Activated CD4-positive, alpha-beta T cell treated with anti-CD3 and anti-CD28 coated beads for 36 hours (primary cell): ENCODE results near the gene HDGFL2. TPM values are rescaled to one million over a fixed set of nuclear protein-coding genes. Genes with fewer than 3 reads are reported as not detected.
A peak's percentile ranks its signal among the peaks of the same experiment; 100 is the strongest.
"Not testable (repeated sequence)": the region's sequence is repeated elsewhere in the genome, so short reads cannot be mapped to it uniquely, and the experiment has no call there.

Experiments used
- ATAC-seq: fragments of 200-7000 bp; cut with Tn5 transposase; one replicate; pipeline ENCODE4 v1.10.0; 2021; ENCODE audit warnings: mild to moderate bottlenecking, moderate library complexity
- CTCF ChIA-PET: fragments of 350-600 bp; sonication (Branson Sonifier 250); formaldehyde crosslinking; loops from one replicate; lab custom pipeline; 2021; ENCODE audit warnings: antibody characterized with exemption; lab: Charles Lee
- POLR2A ChIA-PET: fragments of 350-600 bp; sonication (Branson Sonifier 250); formaldehyde crosslinking; loops from one replicate; lab custom pipeline; 2021; ENCODE audit warnings: antibody characterized with exemption, inconsistent platforms; lab: Charles Lee
- DNase-seq: peaks from one replicate; pipeline ENCODE4 v3.0.0-alpha.2; 2020
- H3K27ac Mint-ChIP-seq: one replicate; pipeline ENCODE4 v1.8.0; 2021; ENCODE audit warnings: mixed read lengths
- H3K27me3 Mint-ChIP-seq: one replicate; pipeline ENCODE4 v1.8.0; 2021; ENCODE audit warnings: mixed read lengths
- H3K36me3 Mint-ChIP-seq: one replicate; pipeline ENCODE4 v1.8.0; 2021; ENCODE audit warnings: low read depth, mixed read lengths
- H3K4me1 Mint-ChIP-seq: one replicate; pipeline ENCODE4 v1.8.0; 2021; ENCODE audit warnings: mixed read lengths
- H3K4me3 Mint-ChIP-seq: one replicate; pipeline ENCODE4 v1.8.0; 2021; ENCODE audit warnings: mild to moderate bottlenecking, moderate library complexity, mixed read lengths
- H3K9me3 Mint-ChIP-seq: one replicate; pipeline ENCODE4 v1.8.0; 2021; ENCODE audit warnings: low read depth, mixed read lengths
- intact Hi-C, 2 experiments: fragments of 100-400 bp; cut with DNase I in 1 of 2; cut with micrococcal nuclease in 1 of 2; formaldehyde crosslinking; loops; one replicate each; pipeline versions ENCODE4 v1.14.2 to v1.15.1; 2022 to 2024; cut with DNase I, micrococcal nuclease
- total RNA-seq, 2 experiments: library from RNA; stranded (reverse); gene quantifications; one replicate each; pipeline ENCODE4 v1.2.3, GENCODE V29; 2021

HDGFL2 gene
- total RNA-seq, 2 experiments from 2014 or later = 50.5 to 68.1 TPM

DNA sequence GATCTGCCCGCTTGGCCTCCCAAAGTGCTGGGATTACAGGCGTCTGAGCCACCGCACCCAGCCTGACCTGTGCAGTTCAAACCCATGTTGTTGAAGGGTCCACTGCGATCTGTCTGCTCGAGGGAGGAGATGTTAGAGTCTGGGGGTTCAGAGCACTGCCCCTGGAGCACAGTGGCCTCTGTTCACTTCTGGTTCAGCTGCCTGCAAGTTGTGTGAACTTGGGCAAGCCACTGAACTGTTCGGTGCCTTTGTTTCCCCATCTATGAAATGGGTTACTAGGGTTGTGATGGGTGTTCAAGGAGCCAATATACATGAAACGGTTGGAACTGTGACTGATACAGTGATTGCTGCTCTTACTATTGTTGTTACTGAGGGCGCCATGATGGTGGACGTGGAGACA lies 61.2 kb downstream of the HDGFL2 start:
- no peaks in the 10 kb centered on the region for H3K36me3 Mint-ChIP-seq
- intact Hi-C loops = no loop called here
- DNase-seq = no peak
- no peaks in the 10 kb centered on the region for H3K9me3 Mint-ChIP-seq
- ChIA-PET POLR2A (interaction anchor here (0.5 kb wide), 1 partner anchor 629 kb away, joined by 3 read pairs; no protein-coding TSS in a partner anchor), CTCF (interaction anchor here (3.6 kb wide), 1 partner anchor 9 kb away, joined by 35 read pairs; no protein-coding TSS in a partner anchor)
- H3K27me3 Mint-ChIP-seq = peaks cover 8% of the 10 kb centered on the region
- H3K4me3 Mint-ChIP-seq = no peak overlapping the region
- peaks cover 2% of the 10 kb centered on the region for H3K4me1 Mint-ChIP-seq
- ATAC-seq = no peak
- H3K27ac Mint-ChIP-seq = no peak overlapping the region

DNA sequence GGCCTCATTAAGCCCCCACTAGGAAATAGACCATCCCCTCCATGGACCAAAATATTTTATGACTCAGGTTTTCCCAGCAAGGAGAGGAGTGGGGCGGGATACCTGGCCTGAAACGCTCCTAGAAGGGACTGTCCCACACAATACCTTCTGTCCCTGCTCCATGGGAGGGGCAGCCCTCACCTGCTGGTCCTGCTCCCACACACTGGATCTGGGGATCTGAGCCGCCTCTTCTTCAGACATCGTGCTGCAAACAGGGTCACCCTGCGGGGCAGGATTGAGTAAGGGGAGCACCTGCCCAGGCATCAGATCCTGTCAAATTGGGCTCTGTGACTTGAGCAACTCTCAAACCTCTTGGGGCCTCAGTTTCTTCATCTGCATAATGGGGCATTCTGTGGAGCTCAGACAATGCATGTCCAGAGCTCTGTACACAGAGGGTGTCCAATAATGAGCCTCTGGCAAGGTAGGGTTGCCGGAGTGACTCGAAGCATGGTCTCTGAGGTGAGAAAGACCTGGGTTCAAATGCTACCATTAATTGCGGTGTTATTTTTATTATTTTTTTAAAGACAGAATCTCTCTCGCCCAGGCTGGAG lies 61.8 kb downstream of the HDGFL2 start:
- no peak for DNase-seq
- no peaks in the 10 kb centered on the region for H3K9me3 Mint-ChIP-seq
- no peak for ATAC-seq
- H3K27me3 Mint-ChIP-seq = peaks cover 8% of the 10 kb centered on the region
- H3K4me1 Mint-ChIP-seq = peaks cover 3% of the 10 kb centered on the region
- H3K4me3 Mint-ChIP-seq = no peak overlapping the region
- ChIA-PET POLR2A (no interaction called here), CTCF (interaction anchor here (3.6 kb wide), 1 partner anchor 10 kb away, joined by 35 read pairs; no protein-coding TSS in a partner anchor)
- H3K27ac Mint-ChIP-seq = no peak overlapping the region
- H3K36me3 Mint-ChIP-seq = no peaks in the 10 kb centered on the region
- intact Hi-C loops = no loop called here

DNA sequence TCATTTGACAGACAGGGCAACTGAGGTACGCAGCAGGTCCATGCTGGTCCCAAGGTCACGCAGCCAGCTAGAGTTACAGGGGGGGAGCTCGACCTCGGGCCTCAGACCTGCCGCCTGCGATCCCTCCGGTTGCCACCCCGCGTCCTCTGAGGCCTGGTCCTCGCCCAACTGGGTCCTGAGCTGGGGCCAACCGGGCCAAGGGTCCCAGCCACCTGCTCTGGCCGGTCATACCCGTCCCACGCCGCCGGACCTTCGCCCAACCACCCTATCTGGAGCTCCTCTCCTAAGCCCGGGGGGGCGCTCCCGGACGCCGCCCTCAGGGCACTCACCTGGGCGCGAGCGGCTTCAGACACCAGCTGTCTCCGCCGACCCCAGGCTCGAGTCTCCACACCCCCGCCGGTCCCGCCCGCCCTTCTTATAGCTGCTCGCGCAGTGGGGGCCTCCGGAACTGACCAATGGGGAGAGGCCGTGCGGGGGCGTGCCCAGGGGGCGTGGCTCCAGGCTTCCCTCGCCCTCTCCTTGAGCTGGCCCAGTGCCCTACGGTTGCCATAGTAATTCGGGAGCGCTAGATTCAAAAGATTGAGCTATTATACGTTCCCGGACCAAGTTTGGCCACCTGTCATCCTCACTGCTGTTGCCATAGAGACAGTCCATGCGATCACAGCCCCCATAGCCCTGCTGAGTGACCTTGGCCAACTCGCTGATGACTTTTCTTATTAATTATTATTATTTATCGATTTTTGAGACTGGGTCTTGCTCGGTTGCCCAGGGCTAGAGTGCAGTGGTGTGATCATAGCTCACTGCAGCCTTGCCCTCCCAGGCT lies 63.0 kb downstream of the HDGFL2 start, which contains the start of gene PLIN5:
TSS of gene PLIN5 (minus strand) at position 389 of the 823 bp plus-strand sequence. CDS start 1,150 bp downstream, outside the sequence.
- no peaks in the 10 kb centered on the region for H3K9me3 Mint-ChIP-seq
- peaks cover 12% of the 10 kb centered on the region for H3K4me1 Mint-ChIP-seq
- H3K36me3 Mint-ChIP-seq = no peaks in the 10 kb centered on the region
- peak; percentile 65 for DNase-seq
- ChIA-PET POLR2A (interaction anchor here (0.6 to 1.2 kb wide), 2 partner anchors 8 to 64 kb away, joined by 3 read pairs; no protein-coding TSS in a partner anchor), CTCF (interaction anchor here (0.5 to 3.6 kb wide), 4 partner anchors 11 to 368 kb away, joined by 3 to 35 read pairs (median 3); no protein-coding TSS in a partner anchor)
- no peak within 1 kb of the TSS for H3K4me3 Mint-ChIP-seq
- peak; percentile 55 for ATAC-seq
- H3K27ac Mint-ChIP-seq = no peak within 1 kb of the TSS
- peaks cover 7% of the 10 kb centered on the region for H3K27me3 Mint-ChIP-seq
- intact Hi-C loops = no loop called here

DNA sequence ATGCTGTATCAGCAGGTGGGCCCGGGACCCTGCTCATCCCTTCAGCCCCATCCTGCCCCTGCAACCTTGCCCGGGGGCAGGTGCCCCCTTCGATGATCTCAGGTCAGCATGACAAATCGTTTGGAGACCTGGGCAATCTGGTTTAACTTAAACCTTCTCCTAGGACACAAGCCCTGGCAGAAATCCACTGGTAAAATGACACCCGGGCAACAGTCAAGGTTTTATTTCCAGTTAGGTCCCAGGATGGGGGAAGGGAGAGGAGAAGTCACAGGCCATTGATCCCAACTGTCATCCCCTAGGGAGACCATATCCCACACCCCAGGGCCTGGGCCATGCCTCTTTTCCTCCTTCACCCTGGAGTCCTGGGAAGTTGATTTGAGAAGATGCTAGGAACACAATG lies 64.7 kb downstream of the HDGFL2 start:
- Mint-ChIP-seq H3K4me3 (no peak overlapping the region), H3K9me3 (peaks cover 2% of the 10 kb centered on the region), H3K4me1 (peaks cover 16% of the 10 kb centered on the region), H3K27me3 (peaks cover 7% of the 10 kb centered on the region), H3K27ac (no peak overlapping the region), H3K36me3 (no peaks in the 10 kb centered on the region)
- CTCF ChIA-PET = no interaction called here
- intact Hi-C loops = no loop called here
- ATAC-seq (no peak), DNase-seq (no peak)
- POLR2A ChIA-PET = no interaction called here

- H3K27me3 Mint-ChIP-seq = peaks cover 7% of the 10 kb centered on the region
- peaks cover 2% of the 10 kb centered on the region for H3K9me3 Mint-ChIP-seq
- ChIA-PET CTCF (interaction anchor here (0.6 kb wide), 1 partner anchor 1416 kb away, joined by 3 read pairs; no protein-coding TSS in a partner anchor), POLR2A (no interaction called here)
- DNase-seq (no peak), ATAC-seq (no peak)
- H3K4me1 Mint-ChIP-seq = peaks cover 16% of the 10 kb centered on the region
- no peak overlapping the region for H3K27ac Mint-ChIP-seq
- intact Hi-C loops = no loop called here
- H3K36me3 Mint-ChIP-seq = no peaks in the 10 kb centered on the region
- no peak overlapping the region for H3K4me3 Mint-ChIP-seq
Measured at GRCh38 chr19:4537953-4538600, 66.0 kb downstream of the HDGFL2 start.

- DNase-seq = no peak
- Mint-ChIP-seq H3K4me3 (no peak overlapping the region), H3K4me1 (peaks cover 16% of the 10 kb centered on the region), H3K36me3 (no peaks in the 10 kb centered on the region), H3K27ac (no peak overlapping the region), H3K9me3 (peaks cover 2% of the 10 kb centered on the region), H3K27me3 (peaks cover 7% of the 10 kb centered on the region)
- ATAC-seq = no peak
- ChIA-PET CTCF (interaction anchor here (0.5 kb wide), 1 partner anchor 208 kb away, joined by 3 read pairs; no protein-coding TSS in a partner anchor), POLR2A (no interaction called here)
- intact Hi-C loops = no loop called here
Measured at GRCh38 chr19:4538601-4538954, 66.5 kb downstream of the HDGFL2 start.

- no peak overlapping the region for H3K4me3 Mint-ChIP-seq
- no peak for DNase-seq
- H3K9me3 Mint-ChIP-seq = peaks cover 2% of the 10 kb centered on the region
- CTCF ChIA-PET = interaction anchor here (0.5 to 0.7 kb wide), 2 partner anchors 209 to 608 kb away, joined by 3 read pairs; no protein-coding TSS in a partner anchor
- H3K27ac Mint-ChIP-seq = no peak overlapping the region
- peaks cover 7% of the 10 kb centered on the region for H3K27me3 Mint-ChIP-seq
- no peak for ATAC-seq
- POLR2A ChIA-PET = no interaction called here
- H3K4me1 Mint-ChIP-seq = peaks cover 16% of the 10 kb centered on the region
- no peaks in the 10 kb centered on the region for H3K36me3 Mint-ChIP-seq
- intact Hi-C loops = no loop called here
Measured at GRCh38 chr19:4539169-4539692, 67.1 kb downstream of the HDGFL2 start.

DNA sequence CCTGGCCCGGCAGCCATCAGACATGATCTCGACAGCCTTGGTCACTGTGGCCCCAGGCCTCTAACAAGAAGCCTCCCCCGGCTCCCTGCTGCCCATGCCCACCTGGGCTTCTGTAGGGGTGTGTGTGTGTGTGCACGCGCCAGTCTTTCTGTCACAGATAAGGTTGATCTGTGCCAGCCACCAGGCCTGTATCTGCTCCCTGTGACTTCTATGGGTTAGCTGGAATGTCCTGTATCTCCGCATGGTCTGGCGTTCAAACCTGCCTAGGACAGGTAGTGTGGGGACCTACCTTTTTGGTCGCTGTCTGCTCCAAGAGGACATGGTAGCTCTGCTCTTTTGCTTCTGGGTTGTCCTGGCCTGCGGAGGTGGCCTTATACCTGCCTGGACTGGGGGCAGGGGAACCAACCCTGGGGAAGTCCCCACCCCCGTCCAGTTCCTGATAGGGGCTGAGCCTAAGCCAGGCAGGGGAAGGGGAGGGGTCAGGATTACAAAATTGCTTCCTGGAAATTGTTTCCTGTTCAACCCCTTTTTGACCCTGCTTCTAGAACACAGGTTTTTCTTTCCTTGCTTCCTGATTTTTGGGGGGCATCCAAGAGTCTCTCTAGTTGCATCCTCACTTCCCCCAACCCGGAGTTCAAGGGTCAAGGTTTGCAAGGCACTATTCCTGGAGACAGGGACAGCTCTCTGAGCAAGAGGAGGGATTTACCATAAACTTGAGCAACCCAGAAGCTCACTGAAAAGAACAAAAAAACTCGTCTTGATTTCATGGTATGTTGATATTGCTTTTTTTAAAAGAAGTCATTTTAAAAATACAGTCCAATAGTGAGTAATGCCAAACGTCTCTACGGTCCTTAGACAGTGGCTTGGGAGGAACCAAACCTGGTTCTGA lies 67.8 kb downstream of the HDGFL2 start, which contains the start of gene LRG1:
TSS of gene LRG1 (minus strand) at position 344 of the 889 bp plus-strand sequence. CDS start at position 321, 23 bp downstream.
- DNase-seq (peak; percentile 54), ATAC-seq (peak; percentile 68)
- peaks cover 16% of the 10 kb centered on the region for H3K4me1 Mint-ChIP-seq
- peaks cover 2% of the 10 kb centered on the region for H3K9me3 Mint-ChIP-seq
- H3K27ac Mint-ChIP-seq = no peak within 1 kb of the TSS
- intact Hi-C loops = no loop called here
- ChIA-PET CTCF (interaction anchor here (0.7 to 1.0 kb wide), 2 partner anchors 17 to 607 kb away, joined by 3 to 5 read pairs; no protein-coding TSS in a partner anchor), POLR2A (no interaction called here)
- H3K27me3 Mint-ChIP-seq = peaks cover 7% of the 10 kb centered on the region
- H3K4me3 Mint-ChIP-seq = no peak within 1 kb of the TSS
- no peaks in the 10 kb centered on the region for H3K36me3 Mint-ChIP-seq

DNA sequence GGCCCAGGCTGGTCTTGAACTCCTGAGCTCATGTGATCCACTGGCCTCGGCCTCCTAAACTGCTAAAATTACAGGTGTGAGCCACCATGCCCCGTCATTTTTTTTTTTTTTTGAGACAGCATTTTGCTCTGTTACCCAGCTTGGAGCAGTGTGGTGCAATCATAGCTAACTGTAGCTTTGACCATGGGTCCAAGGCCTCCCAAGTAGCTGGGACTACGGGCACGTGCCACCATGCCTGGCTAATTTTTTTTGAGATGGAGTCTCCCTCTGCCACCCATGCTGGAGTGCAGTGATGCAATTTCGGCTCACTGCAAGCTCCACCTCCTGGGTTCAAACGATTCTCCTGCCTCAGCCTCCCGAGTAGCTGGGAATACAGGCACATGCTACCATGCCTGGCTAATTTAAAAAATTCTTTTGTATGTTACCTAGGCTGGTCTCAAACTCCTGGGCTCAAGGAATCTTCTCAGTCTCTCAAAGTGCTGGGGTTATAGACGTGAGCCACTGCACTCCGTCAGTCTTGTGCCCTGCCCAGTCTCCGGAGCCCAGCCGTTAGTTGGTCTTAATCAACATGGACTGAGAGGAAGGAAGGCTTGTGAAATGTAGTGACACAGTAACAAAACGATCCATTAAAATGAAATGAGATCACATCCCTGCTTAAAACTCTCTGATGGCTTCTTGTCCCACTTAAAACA lies 69.2 kb downstream of the HDGFL2 start:
- H3K4me1 Mint-ChIP-seq = peaks cover 14% of the 10 kb centered on the region
- ATAC-seq = no peak
- peaks cover 3% of the 10 kb centered on the region for H3K27me3 Mint-ChIP-seq
- no peak overlapping the region for H3K27ac Mint-ChIP-seq
- no peak for DNase-seq
- intact Hi-C loops = no loop called here
- ChIA-PET CTCF (no interaction called here), POLR2A (interaction anchor here (0.6 kb wide), 1 partner anchor 164 kb away, joined by 8 read pairs; no protein-coding TSS in a partner anchor)
- H3K4me3 Mint-ChIP-seq = no peak overlapping the region
- H3K36me3 Mint-ChIP-seq = no peaks in the 10 kb centered on the region
- peaks cover 2% of the 10 kb centered on the region for H3K9me3 Mint-ChIP-seq

- CTCF ChIA-PET = interaction anchor here (0.8 kb wide), 1 partner anchor 17 kb away, joined by 3 read pairs; no protein-coding TSS in a partner anchor
- intact Hi-C loops, H3K9me3 Mint-ChIP-seq, DNase-seq, POLR2A ChIA-PET, H3K27ac Mint-ChIP-seq, H3K27me3 Mint-ChIP-seq, ATAC-seq, H3K36me3 Mint-ChIP-seq, H3K4me3 Mint-ChIP-seq: not testable (repeated sequence)
- H3K4me1 Mint-ChIP-seq = peaks cover 14% of the 10 kb centered on the region
Measured at GRCh38 chr19:4541806-4542145, 69.7 kb downstream of the HDGFL2 start.
